Chondrocyte (in vitro differentiated cells): ENCODE data around the gene NCDN. TPM values are rescaled to one million over a fixed set of nuclear protein-coding genes. Genes with fewer than 3 reads are reported as not detected.

Experiments
- DNase-seq: peaks from one replicate; pipeline ENCODE4 v3.0.0; 2021; ENCODE audit warnings: mixed read lengths, low spot score
- H3K27ac Mint-ChIP-seq: one replicate; pipeline ENCODE4 v1.8.0; 2021; ENCODE audit warnings: mild to moderate bottlenecking, moderate library complexity, mixed read lengths; ENCODE audit not compliant: unreplicated experiment
- H3K27me3 Mint-ChIP-seq: 2 replicates; pipeline ENCODE4 v1.8.0; 2021; ENCODE audit warnings: low read depth, mixed read lengths
- H3K36me3 Mint-ChIP-seq: 2 replicates; pipeline ENCODE4 v1.8.0; 2021; ENCODE audit warnings: low read depth, mixed read lengths
- H3K4me1 Mint-ChIP-seq: 2 replicates; pipeline ENCODE4 v1.8.0; 2021; ENCODE audit warnings: low read depth, mild to moderate bottlenecking, mixed read lengths
- H3K4me3 Mint-ChIP-seq: one replicate; pipeline ENCODE4 v1.8.0; 2021; ENCODE audit warnings: mild to moderate bottlenecking, moderate library complexity, mixed read lengths; ENCODE audit not compliant: unreplicated experiment
- H3K9me3 Mint-ChIP-seq: 2 replicates; pipeline ENCODE4 v1.8.0; 2021; ENCODE audit warnings: low read depth, mixed read lengths
- total RNA-seq: library from RNA; stranded (reverse); gene quantifications from 3 replicates; pipeline ENCODE4 v1.2.1, GENCODE V29; 2021
- TF ChIP-seq, protein P1 (sequence below): fragments of 200-600 bp; sonication (generic); IDR thresholded peaks from 2 replicates; pipeline ENCODE4 v1.5.0; 2021; ENCODE audit warnings: antibody characterized with exemption, mild to moderate bottlenecking, moderate library complexity

NCDN gene
- total RNA-seq, 1 donor from 2014 or later, result 35.3 TPM

DNA sequence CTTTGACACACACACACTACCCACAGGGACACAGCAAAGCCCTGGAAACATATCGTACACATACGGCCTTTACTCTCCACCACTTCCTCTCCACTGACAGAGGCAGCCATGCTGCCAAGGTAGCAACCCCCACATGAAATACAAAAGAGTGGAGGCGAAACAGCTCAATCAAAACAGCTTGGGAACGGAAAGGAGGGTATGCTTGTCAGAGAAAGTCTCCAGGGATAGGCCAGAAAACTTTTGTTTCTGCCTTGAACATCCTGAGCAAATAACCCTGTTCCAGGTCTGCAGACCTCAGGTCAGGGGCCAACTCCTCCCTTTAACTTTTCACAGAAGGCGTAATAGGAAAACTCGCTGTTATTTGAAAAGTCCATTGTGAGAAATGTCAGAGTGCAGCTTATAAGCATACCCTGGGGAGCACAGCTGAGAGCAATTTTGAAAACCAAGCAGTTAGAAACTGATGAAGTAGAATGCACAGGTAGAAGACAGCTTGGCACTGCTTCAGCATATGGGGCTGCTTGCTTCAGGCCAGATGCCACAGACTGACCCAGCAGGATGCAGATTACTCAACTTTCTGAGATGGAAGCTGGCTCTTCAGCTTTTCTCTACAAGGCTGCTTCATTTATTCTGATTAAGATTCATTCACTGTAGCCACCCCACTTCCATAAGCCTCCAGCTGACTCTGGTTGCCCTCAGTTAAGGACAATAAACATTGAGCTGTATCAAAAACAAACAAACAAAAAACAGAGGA, 18.4 kb upstream of the NCDN start:
- Mint-ChIP-seq H3K9me3 (no peaks in the 10 kb centered on the region), H3K36me3 (no peaks in the 10 kb centered on the region), H3K4me1 (peaks cover 75% of the 10 kb centered on the region), H3K27ac (peak overlapping the region; percentile 89), H3K4me3 (peak overlapping the region; percentile 28), H3K27me3 (no peaks in the 10 kb centered on the region)
- TF ChIP-seq, protein P1, sequence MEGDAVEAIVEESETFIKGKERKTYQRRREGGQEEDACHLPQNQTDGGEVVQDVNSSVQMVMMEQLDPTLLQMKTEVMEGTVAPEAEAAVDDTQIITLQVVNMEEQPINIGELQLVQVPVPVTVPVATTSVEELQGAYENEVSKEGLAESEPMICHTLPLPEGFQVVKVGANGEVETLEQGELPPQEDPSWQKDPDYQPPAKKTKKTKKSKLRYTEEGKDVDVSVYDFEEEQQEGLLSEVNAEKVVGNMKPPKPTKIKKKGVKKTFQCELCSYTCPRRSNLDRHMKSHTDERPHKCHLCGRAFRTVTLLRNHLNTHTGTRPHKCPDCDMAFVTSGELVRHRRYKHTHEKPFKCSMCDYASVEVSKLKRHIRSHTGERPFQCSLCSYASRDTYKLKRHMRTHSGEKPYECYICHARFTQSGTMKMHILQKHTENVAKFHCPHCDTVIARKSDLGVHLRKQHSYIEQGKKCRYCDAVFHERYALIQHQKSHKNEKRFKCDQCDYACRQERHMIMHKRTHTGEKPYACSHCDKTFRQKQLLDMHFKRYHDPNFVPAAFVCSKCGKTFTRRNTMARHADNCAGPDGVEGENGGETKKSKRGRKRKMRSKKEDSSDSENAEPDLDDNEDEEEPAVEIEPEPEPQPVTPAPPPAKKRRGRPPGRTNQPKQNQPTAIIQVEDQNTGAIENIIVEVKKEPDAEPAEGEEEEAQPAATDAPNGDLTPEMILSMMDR, result no peak
- DNase-seq, result no peak

GRCh38 chr1:35539824-35540261, 17.8 kb upstream of the NCDN start:
- DNase-seq, result no peak
- no peaks in the 10 kb centered on the region for H3K27me3 Mint-ChIP-seq
- H3K27ac Mint-ChIP-seq, result peak overlapping the region; percentile 89
- H3K4me3 Mint-ChIP-seq, result peak overlapping the region; percentile 28
- no peaks in the 10 kb centered on the region for H3K9me3 Mint-ChIP-seq
- no peaks in the 10 kb centered on the region for H3K36me3 Mint-ChIP-seq
- TF ChIP-seq, protein P1, result no peak
- peaks cover 76% of the 10 kb centered on the region for H3K4me1 Mint-ChIP-seq

DNA sequence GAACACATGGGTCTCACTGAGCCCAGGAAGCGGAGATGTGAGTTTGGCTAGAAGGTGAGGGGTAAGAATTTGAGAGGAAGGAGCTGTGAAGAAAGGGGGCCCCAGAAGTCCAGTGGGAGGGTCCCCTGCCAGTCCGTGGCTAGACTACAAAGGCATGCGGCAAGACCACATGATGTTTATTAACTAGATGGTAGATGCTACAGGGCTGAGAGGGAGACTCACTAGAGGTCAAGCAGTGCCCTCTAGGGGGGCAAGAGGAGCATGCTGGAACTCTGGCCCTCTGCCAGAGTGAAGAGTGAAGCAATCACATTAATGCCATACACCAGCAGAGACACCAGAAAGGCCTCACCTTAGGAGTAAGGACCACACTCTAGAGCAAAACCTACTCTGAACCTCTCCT, 12.6 kb upstream of the NCDN start:
- no peak overlapping the region for H3K4me3 Mint-ChIP-seq
- H3K27ac Mint-ChIP-seq, result no peak overlapping the region
- no peaks in the 10 kb centered on the region for H3K9me3 Mint-ChIP-seq

DNA sequence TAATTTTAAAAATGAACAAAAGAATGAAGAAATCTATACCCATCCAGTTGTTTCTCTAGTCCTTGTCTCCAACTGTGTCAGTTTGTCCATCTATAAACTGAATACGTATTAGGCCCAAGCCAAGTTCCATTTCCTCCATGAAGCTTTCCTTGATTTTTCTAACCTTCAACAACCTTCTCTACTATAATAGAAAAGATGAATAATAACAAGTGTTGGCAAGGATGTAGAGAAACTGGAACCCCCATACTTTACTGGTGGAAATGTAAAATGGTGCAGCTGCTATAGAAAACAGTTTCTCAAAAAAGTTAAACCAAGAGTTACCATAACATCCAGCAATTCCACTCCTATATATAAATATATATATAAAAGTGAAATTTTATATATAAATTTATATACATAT, 11.0 kb upstream of the NCDN start:
- peaks cover 22% of the 10 kb centered on the region for H3K4me1 Mint-ChIP-seq
- H3K9me3 Mint-ChIP-seq, result no peaks in the 10 kb centered on the region
- peaks cover 11% of the 10 kb centered on the region for H3K36me3 Mint-ChIP-seq
- TF ChIP-seq, protein P1, result no peak
- H3K27me3 Mint-ChIP-seq, result no peaks in the 10 kb centered on the region
- no peak overlapping the region for H3K27ac Mint-ChIP-seq
- DNase-seq, result no peak
- H3K4me3 Mint-ChIP-seq, result no peak overlapping the region

More for the DNA sequence above, 12.6 kb upstream of the NCDN start:
- no peaks in the 10 kb centered on the region for H3K27me3 Mint-ChIP-seq
- no peak for DNase-seq
- TF ChIP-seq, protein P1, result peak; percentile 18
- peaks cover 11% of the 10 kb centered on the region for H3K36me3 Mint-ChIP-seq
- H3K4me1 Mint-ChIP-seq, result peaks cover 33% of the 10 kb centered on the region

- Mint-ChIP-seq H3K36me3 (peaks cover 5% of the 10 kb centered on the region), H3K27ac (no peak overlapping the region), H3K4me3 (no peak overlapping the region), H3K27me3 (no peaks in the 10 kb centered on the region), H3K4me1 (peaks cover 30% of the 10 kb centered on the region), H3K9me3 (no peaks in the 10 kb centered on the region)
- TF ChIP-seq, protein P1, result no peak
- DNase-seq, result no peak
Measured at GRCh38 chr1:35553851-35554250, 3.7 kb upstream of the NCDN start.
